HEK293 (cell line): ENCODE measurements around the gene MARK2.

ENCODE experiments used
- CTCF ChIA-PET: fragments of 350-600 bp; formaldehyde crosslinking; extraction: SDS; loops from one replicate; lab custom pipeline; 2021; ENCODE audit warnings: antibody characterized with exemption; lab: Yijun Ruan, JAX
- POLR2A ChIA-PET: fragments of 300-600 bp; formaldehyde crosslinking; extraction: SDS; loops from one replicate; lab custom pipeline; 2020; ENCODE audit warnings: antibody characterized with exemption, inconsistent platforms; lab: Yijun Ruan, JAX
- H3K27ac ChIP-seq: fragments of 200-500 bp; sonication (Bioruptor generic); 2 replicates; pipeline ENCODE4 v1.5.1; 2014; ENCODE audit warnings: low read depth, low read length, control low read depth, inconsistent platforms; ENCODE audit errors: extremely low read depth
- H3K36me3 ChIP-seq, 2 experiments: fragments of 200-500 bp in 1 of 2; sonication (Bioruptor generic) in 1 of 2; 1 replicate in 1 of 2; 2 replicates in 1 of 2; pipeline ENCODE4 v1.5.1; 2014 to 2017; ENCODE audit warnings: inconsistent platforms in 2 of 2, low read length in 2 of 2; ENCODE audit not compliant: control insufficient read depth in 2 of 2, insufficient read depth in 1 of 2
- H3K4me1 ChIP-seq: fragments of 200-500 bp; sonication (Bioruptor generic); 2 replicates; pipeline ENCODE4 v1.5.1; 2014; ENCODE audit warnings: mild to moderate bottlenecking, low read length, inconsistent platforms; ENCODE audit not compliant: control insufficient read depth, insufficient read depth
- H3K4me3 ChIP-seq: 2 replicates; pipeline ENCODE4 v1.5.1; 2011; ENCODE audit warnings: low read depth, mild to moderate bottlenecking, control low read depth, low read length, moderate library complexity
- H3K9me3 ChIP-seq: fragments of 200-500 bp; sonication (Bioruptor generic); 2 replicates; pipeline ENCODE4 v1.5.1; 2014; ENCODE audit warnings: low read depth, low read length, inconsistent platforms; ENCODE audit not compliant: control insufficient read depth, insufficient read depth
- IKZF3 ChIP-seq: fragments of 450-650 bp; IDR thresholded peaks from 2 replicates; pipeline ENCODE4 v1.5.0; 2018; ENCODE audit warnings: missing biosample characterization, mild to moderate bottlenecking, missing genetic modification characterization, moderate library complexity
- KLF7 ChIP-seq: fragments of 450-650 bp; formaldehyde crosslinking; IDR thresholded peaks from 2 replicates; pipeline ENCODE4 v1.5.1; 2016; ENCODE audit warnings: missing biosample characterization, missing genetic modification characterization, borderline replicate concordance
- KLF9 ChIP-seq: fragments of 450-650 bp; formaldehyde crosslinking; IDR thresholded peaks from 2 replicates; pipeline ENCODE4 v1.5.1; 2016; ENCODE audit warnings: missing biosample characterization, missing genetic modification characterization, low read depth
- OSR2 ChIP-seq: fragments of 450-650 bp; formaldehyde crosslinking; IDR thresholded peaks from 2 replicates; pipeline ENCODE4 v1.5.1; 2016; ENCODE audit warnings: missing biosample characterization, missing genetic modification characterization
- SP2 ChIP-seq: fragments of 450-650 bp; formaldehyde crosslinking; IDR thresholded peaks from 2 replicates; pipeline ENCODE4 v1.5.1; 2016; ENCODE audit warnings: missing biosample characterization, missing genetic modification characterization
- ZBTB48 ChIP-seq: fragments of 450-650 bp; formaldehyde crosslinking; IDR thresholded peaks from 2 replicates; pipeline ENCODE4 v1.5.1; 2016; ENCODE audit warnings: missing biosample characterization, missing genetic modification characterization
- ZEB2 ChIP-seq: fragments of 450-650 bp; formaldehyde crosslinking; IDR thresholded peaks from 2 replicates; pipeline ENCODE4 v1.5.1; 2016; ENCODE audit warnings: missing biosample characterization, missing genetic modification characterization
- ZNF114 ChIP-seq: fragments of 450-650 bp; formaldehyde crosslinking; IDR thresholded peaks from 2 replicates; pipeline ENCODE4 v1.5.0; 2017; ENCODE audit warnings: missing biosample characterization, missing genetic modification characterization
- ZNF157 ChIP-seq: fragments of 450-650 bp; formaldehyde crosslinking; IDR thresholded peaks from 2 replicates; pipeline ENCODE4 v1.5.1; 2016; ENCODE audit warnings: missing biosample characterization, missing genetic modification characterization
- ZNF175 ChIP-seq: fragments of 450-650 bp; formaldehyde crosslinking; IDR thresholded peaks from 2 replicates; pipeline ENCODE4 v1.5.1; 2016; ENCODE audit warnings: missing biosample characterization, missing genetic modification characterization
- ZNF24 ChIP-seq: fragments of 450-650 bp; formaldehyde crosslinking; IDR thresholded peaks from 2 replicates; pipeline ENCODE4 v1.5.1; 2016; ENCODE audit warnings: missing biosample characterization, missing genetic modification characterization
- ZNF354C ChIP-seq: fragments of 450-650 bp; formaldehyde crosslinking; IDR thresholded peaks from 2 replicates; pipeline ENCODE4 v1.5.1; 2016; ENCODE audit warnings: missing biosample characterization, missing genetic modification characterization, low read depth, borderline replicate concordance
- ZNF366 ChIP-seq: fragments of 450-650 bp; formaldehyde crosslinking; conservative IDR thresholded peaks from 2 replicates; pipeline ENCODE4 v1.5.1; 2016; ENCODE audit warnings: missing biosample characterization, missing genetic modification characterization
- ZNF391 ChIP-seq: fragments of 450-650 bp; formaldehyde crosslinking; IDR thresholded peaks from 2 replicates; pipeline ENCODE4 v1.5.1; 2016; ENCODE audit warnings: low read depth, missing biosample characterization, missing genetic modification characterization, borderline replicate concordance
- ZNF600 ChIP-seq: fragments of 450-650 bp; formaldehyde crosslinking; IDR thresholded peaks from 2 replicates; pipeline ENCODE4 v1.5.1; 2016; ENCODE audit warnings: missing biosample characterization, missing genetic modification characterization
- ZNF629 ChIP-seq: fragments of 450-650 bp; formaldehyde crosslinking; IDR thresholded peaks from 2 replicates; pipeline ENCODE4 v1.5.1; 2017; ENCODE audit warnings: missing biosample characterization, missing genetic modification characterization
- ZNF660 ChIP-seq: fragments of 450-650 bp; IDR thresholded peaks from 2 replicates; pipeline ENCODE4 v1.5.1; 2018; ENCODE audit warnings: missing biosample characterization, mild to moderate bottlenecking, missing genetic modification characterization
- ZSCAN30 ChIP-seq: fragments of 450-650 bp; IDR thresholded peaks from 2 replicates; pipeline ENCODE4 v1.5.1; 2018; ENCODE audit warnings: missing biosample characterization, mild to moderate bottlenecking, missing genetic modification characterization, moderate library complexity
- TF ChIP-seq, protein P1 (sequence below): fragments of 450-650 bp; formaldehyde crosslinking; IDR thresholded peaks from 2 replicates; pipeline ENCODE4 v1.5.1; 2016; ENCODE audit warnings: missing biosample characterization, missing genetic modification characterization
- TF ChIP-seq, protein P2 (sequence below): fragments of 450-650 bp; formaldehyde crosslinking; IDR thresholded peaks from 2 replicates; pipeline ENCODE4 v1.5.1; 2016; ENCODE audit warnings: missing biosample characterization, missing genetic modification characterization
- TF ChIP-seq, protein P3 (sequence below): fragments of 450-650 bp; formaldehyde crosslinking; IDR thresholded peaks from 2 replicates; pipeline ENCODE4 v1.5.1; 2016; ENCODE audit warnings: missing biosample characterization, missing genetic modification characterization
- TF ChIP-seq, protein P4 (sequence below): fragments of 450-650 bp; formaldehyde crosslinking; IDR thresholded peaks from 2 replicates; pipeline ENCODE4 v1.5.1; 2016; ENCODE audit warnings: missing biosample characterization, missing genetic modification characterization
- TF ChIP-seq, protein P5 (sequence below): fragments of 450-650 bp; formaldehyde crosslinking; IDR thresholded peaks from 2 replicates; pipeline ENCODE4 v1.5.1; 2017; ENCODE audit warnings: missing biosample characterization, missing genetic modification characterization
- TF ChIP-seq, protein P6 (sequence below): IDR thresholded peaks from 2 replicates; pipeline ENCODE4 v1.6.1; 2011; ENCODE audit warnings: mild to moderate bottlenecking, low read depth, low read length, borderline replicate concordance

The MARK2 gene

GRCh38 chr11:63800921-63801320 is 38.0 kb upstream of the MARK2 start:
- H3K36me3 ChIP-seq: no peaks in the 10 kb centered on the region
- H3K4me3 ChIP-seq: no peak overlapping the region
- CTCF ChIA-PET: no interaction called here
- peaks cover 4% of the 10 kb centered on the region; the same call in 1 of the 2 replicates for H3K4me1 ChIP-seq
- POLR2A ChIA-PET: no interaction called here
- no peak for TF ChIP-seq IKZF3
- peak; percentile 96 for TF ChIP-seq ZNF366 (tag by site-specific recombination)
- H3K27ac ChIP-seq: no peak overlapping the region
- no peaks in the 10 kb centered on the region for H3K9me3 ChIP-seq

GRCh38 chr11:63802637-63803414 is 36.1 kb upstream of the MARK2 start:
- ChIA-PET POLR2A (interaction anchor here (0.7 to 1.6 kb wide), 5 partner anchors 11 to 195 kb away, joined by 3 to 7 read pairs (median 3); partner anchors contain the start of gene ZFTA), CTCF (interaction anchor here (0.6 to 1.2 kb wide), 3 partner anchors 35 to 53 kb away, joined by 3 read pairs; no protein-coding TSS in a partner anchor)
- TF ChIP-seq KLF9 (tag by site-specific recombination) (peak; percentile 30; the same call in 1 of the 2 replicates), SP2 (tag by site-specific recombination) (peak; percentile 66), ZBTB48 (tag by site-specific recombination) (peak; percentile 23; the same call in 1 of the 2 replicates), ZNF114 (no peak), ZNF354C (tag by site-specific recombination) (no peak), ZNF24 (peak; percentile 81; the same call in 1 of the 2 replicates), ZNF391 (tag by site-specific recombination) (0 out of 2 replicates have a peak, but pooled peaks have one; percentile 60), ZNF600 (peak; percentile 99), ZNF629 (tag by site-specific recombination) (peak; percentile 84), ZEB2 (tag by site-specific recombination) (peak; percentile 61; the same call in 1 of the 2 replicates), ZNF175 (tag by site-specific recombination) (no peak), OSR2 (0 out of 2 replicates have a peak, but pooled peaks have one; percentile 21), ZNF660 (tag by site-specific recombination) (peak; percentile 46; the same call in 1 of the 2 replicates), IKZF3 (peak; percentile 75), KLF7 (tag by site-specific recombination) (no peak), ZSCAN30 (tag by site-specific recombination) (no peak), ZNF157 (tag by site-specific recombination) (no peak)
- TF ChIP-seq, protein P1, sequence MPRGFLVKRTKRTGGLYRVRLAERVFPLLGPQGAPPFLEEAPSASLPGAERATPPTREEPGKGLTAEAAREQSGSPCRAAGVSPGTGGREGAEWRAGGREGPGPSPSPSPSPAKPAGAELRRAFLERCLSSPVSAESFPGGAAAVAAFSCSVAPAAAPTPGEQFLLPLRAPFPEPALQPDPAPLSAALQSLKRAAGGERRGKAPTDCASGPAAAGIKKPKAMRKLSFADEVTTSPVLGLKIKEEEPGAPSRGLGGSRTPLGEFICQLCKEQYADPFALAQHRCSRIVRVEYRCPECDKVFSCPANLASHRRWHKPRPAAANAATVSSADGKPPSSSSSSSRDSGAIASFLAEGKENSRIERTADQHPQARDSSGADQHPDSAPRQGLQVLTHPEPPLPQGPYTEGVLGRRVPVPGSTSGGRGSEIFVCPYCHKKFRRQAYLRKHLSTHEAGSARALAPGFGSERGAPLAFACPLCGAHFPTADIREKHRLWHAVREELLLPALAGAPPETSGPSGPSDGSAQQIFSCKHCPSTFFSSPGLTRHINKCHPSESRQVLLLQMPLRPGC: peak; percentile 41; the same call in 1 of the 2 replicates
- TF ChIP-seq, protein P2, sequence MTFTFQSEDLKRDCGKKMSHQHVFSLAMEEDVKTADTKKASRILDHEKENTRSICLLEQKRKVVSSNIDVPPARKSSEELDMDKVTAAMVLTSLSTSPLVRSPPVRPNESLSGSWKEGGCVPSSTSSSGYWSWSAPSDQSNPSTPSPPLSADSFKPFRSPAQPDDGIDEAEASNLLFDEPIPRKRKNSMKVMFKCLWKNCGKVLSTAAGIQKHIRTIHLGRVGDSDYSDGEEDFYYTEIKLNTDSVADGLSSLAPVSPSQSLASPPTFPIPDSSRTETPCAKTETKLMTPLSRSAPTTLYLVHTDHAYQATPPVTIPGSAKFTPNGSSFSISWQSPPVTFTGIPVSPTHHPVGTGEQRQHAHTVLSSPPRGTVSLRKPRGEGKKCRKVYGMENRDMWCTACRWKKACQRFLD (tag by site-specific recombination): no peak
- TF ChIP-seq, protein P3, sequence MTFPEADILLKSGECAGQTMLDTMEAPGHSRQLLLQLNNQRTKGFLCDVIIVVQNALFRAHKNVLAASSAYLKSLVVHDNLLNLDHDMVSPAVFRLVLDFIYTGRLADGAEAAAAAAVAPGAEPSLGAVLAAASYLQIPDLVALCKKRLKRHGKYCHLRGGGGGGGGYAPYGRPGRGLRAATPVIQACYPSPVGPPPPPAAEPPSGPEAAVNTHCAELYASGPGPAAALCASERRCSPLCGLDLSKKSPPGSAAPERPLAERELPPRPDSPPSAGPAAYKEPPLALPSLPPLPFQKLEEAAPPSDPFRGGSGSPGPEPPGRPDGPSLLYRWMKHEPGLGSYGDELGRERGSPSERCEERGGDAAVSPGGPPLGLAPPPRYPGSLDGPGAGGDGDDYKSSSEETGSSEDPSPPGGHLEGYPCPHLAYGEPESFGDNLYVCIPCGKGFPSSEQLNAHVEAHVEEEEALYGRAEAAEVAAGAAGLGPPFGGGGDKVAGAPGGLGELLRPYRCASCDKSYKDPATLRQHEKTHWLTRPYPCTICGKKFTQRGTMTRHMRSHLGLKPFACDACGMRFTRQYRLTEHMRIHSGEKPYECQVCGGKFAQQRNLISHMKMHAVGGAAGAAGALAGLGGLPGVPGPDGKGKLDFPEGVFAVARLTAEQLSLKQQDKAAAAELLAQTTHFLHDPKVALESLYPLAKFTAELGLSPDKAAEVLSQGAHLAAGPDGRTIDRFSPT (tag by site-specific recombination): 0 out of 2 replicates have a peak, but pooled peaks have one; percentile 19
- TF ChIP-seq, protein P4, sequence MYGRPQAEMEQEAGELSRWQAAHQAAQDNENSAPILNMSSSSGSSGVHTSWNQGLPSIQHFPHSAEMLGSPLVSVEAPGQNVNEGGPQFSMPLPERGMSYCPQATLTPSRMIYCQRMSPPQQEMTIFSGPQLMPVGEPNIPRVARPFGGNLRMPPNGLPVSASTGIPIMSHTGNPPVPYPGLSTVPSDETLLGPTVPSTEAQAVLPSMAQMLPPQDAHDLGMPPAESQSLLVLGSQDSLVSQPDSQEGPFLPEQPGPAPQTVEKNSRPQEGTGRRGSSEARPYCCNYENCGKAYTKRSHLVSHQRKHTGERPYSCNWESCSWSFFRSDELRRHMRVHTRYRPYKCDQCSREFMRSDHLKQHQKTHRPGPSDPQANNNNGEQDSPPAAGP (tag by site-specific recombination): 0 out of 2 replicates have a peak, but pooled peaks have one; percentile 24
- TF ChIP-seq, protein P5, sequence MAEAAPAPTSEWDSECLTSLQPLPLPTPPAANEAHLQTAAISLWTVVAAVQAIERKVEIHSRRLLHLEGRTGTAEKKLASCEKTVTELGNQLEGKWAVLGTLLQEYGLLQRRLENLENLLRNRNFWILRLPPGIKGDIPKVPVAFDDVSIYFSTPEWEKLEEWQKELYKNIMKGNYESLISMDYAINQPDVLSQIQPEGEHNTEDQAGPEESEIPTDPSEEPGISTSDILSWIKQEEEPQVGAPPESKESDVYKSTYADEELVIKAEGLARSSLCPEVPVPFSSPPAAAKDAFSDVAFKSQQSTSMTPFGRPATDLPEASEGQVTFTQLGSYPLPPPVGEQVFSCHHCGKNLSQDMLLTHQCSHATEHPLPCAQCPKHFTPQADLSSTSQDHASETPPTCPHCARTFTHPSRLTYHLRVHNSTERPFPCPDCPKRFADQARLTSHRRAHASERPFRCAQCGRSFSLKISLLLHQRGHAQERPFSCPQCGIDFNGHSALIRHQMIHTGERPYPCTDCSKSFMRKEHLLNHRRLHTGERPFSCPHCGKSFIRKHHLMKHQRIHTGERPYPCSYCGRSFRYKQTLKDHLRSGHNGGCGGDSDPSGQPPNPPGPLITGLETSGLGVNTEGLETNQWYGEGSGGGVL (tag by site-specific recombination): peak; percentile 41; the same call in 1 of the 2 replicates
- TF ChIP-seq, protein P6, sequence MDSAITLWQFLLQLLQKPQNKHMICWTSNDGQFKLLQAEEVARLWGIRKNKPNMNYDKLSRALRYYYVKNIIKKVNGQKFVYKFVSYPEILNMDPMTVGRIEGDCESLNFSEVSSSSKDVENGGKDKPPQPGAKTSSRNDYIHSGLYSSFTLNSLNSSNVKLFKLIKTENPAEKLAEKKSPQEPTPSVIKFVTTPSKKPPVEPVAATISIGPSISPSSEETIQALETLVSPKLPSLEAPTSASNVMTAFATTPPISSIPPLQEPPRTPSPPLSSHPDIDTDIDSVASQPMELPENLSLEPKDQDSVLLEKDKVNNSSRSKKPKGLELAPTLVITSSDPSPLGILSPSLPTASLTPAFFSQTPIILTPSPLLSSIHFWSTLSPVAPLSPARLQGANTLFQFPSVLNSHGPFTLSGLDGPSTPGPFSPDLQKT: no peak

More at GRCh38 chr11:63802637-63803414, 36.1 kb upstream of the MARK2 start:
- Histone ChIP-seq H3K36me3 (no peaks in the 10 kb centered on the region), H3K27ac (0 out of 2 replicates have a peak overlapping the region, but pooled peaks have one; percentile 17), H3K4me3 (no peak overlapping the region), H3K9me3 (no peaks in the 10 kb centered on the region), H3K4me1 (peaks cover 4% of the 10 kb centered on the region; the same call in 1 of the 2 replicates)
